Left lung (tissue), 10 donors: ENCODE results near the gene ALPK3. TPM values are rescaled to one million over a fixed set of nuclear protein-coding genes. Genes with fewer than 3 reads are reported as not detected.

ENCODE experiments used
- ATAC-seq: fragments of 200-7000 bp; cut with Tn5 transposase; one replicate; pipeline ENCODE4 v1.9.1; 2020; ENCODE audit warnings: moderate library complexity
- DNase-seq, 4 donors: peaks; one replicate each; pipeline ENCODE4 v3.0.0-alpha.2; 2013 to 2020
- H3K27ac ChIP-seq, 2 donors: fragments of 200-600 bp; sonication (generic) in 1 of 2; one replicate each; pipeline versions ENCODE4 v1.5.0 to v1.8.0; 2020 to 2021
- H3K27me3 ChIP-seq, 2 donors: fragments of 200-600 bp; sonication (generic) in 1 of 2; one replicate each; pipeline versions ENCODE4 v1.5.0 to v1.8.0; 2020 to 2021
- H3K36me3 ChIP-seq, 2 donors: fragments of 200-600 bp; sonication (generic) in 1 of 2; one replicate each; pipeline versions ENCODE4 v1.5.0 to v1.8.0; 2020 to 2021
- H3K4me1 ChIP-seq, 2 donors: fragments of 200-600 bp; one replicate each; pipeline ENCODE4 v1.8.0; 2021
- H3K4me3 ChIP-seq, 2 donors: fragments of 200-600 bp; sonication (generic) in 1 of 2; one replicate each; pipeline versions ENCODE4 v1.5.0 to v1.8.0; 2020 to 2021; ENCODE audit warnings: mild to moderate bottlenecking in 1 of 2
- H3K9me3 ChIP-seq, 2 donors: fragments of 200-600 bp; sonication (generic) in 1 of 2; one replicate each; pipeline versions ENCODE4 v1.5.0 to v1.8.0; 2020 to 2021
- CTCF ChIP-seq, 2 donors: fragments of 200-600 bp; sonication (generic) in 1 of 2; IDR thresholded peaks; one replicate each; pipeline versions ENCODE4 v1.5.0 to v1.8.0; 2021; ENCODE audit warnings: antibody characterized with exemption in 2 of 2
- intact Hi-C, 2 donors: fragments of 100-400 bp; cut with DNase I; formaldehyde crosslinking; loops; one replicate each; pipeline versions ENCODE4 v1.11.2 to v1.14.2; 2022
- polyA plus RNA-seq, 6 donors: library from polyadenylated mRNA; unstranded; fragments of 120-200 nt; gene quantifications; one replicate each; pipeline ENCODE4 v1.2.1, GENCODE V29; 2013; ENCODE audit not compliant: insufficient read length in 6 of 6
- total RNA-seq, 2 donors: library from RNA; stranded (reverse); fragmentation: NEBNext Ultra II Directional; extraction: Animal tissue kit (Norgen Biotek cat#: 25700); gene quantifications; one replicate each; pipeline ENCODE4 v1.2.1, GENCODE V29; 2021
- donor health status: DM: no; HTN: yes; CAD: no.
- donor health status: DM: no; HTN: no; CAD: no.

ALPK3 gene
- total and polyA plus RNA-seq, 8 donors = 6.9 to 23.4 (median 18.3) TPM

- peak; percentile 41 to 61 for TF ChIP-seq CTCF (IDR thresholded peaks at IDR 0.05)
- intact Hi-C loops = no loop called here
- H3K4me3 ChIP-seq = no peak overlapping the region
- H3K4me1 ChIP-seq = peaks cover 0 to 3% of the 10 kb centered on the region in 2 donors
- H3K9me3 ChIP-seq = no peaks in the 10 kb centered on the region
- peak; percentile 34 to 79 (median 68) for DNase-seq
- H3K36me3 ChIP-seq = no peaks in the 10 kb centered on the region
- no peak overlapping the region for H3K27ac ChIP-seq
- H3K27me3 ChIP-seq = no peaks in the 10 kb centered on the region
- ATAC-seq = peak; percentile 92
Observed at GRCh38 chr15:84878504-84878903, 61.3 kb downstream of the ALPK3 start.

GRCh38 chr15:84879088-84879780, 62.1 kb downstream of the ALPK3 start:
- Histone ChIP-seq H3K36me3 (no peaks in the 10 kb centered on the region), H3K9me3 (no peaks in the 10 kb centered on the region), H3K4me1 (no peaks in the 10 kb centered on the region), H3K4me3 (no peak overlapping the region), H3K27ac (no peak overlapping the region), H3K27me3 (no peaks in the 10 kb centered on the region)
- TF ChIP-seq CTCF (IDR thresholded peaks at IDR 0.05) = no peak
- intact Hi-C loops = no loop called here
- DNase-seq (no peak), ATAC-seq (no peak)

- DNase-seq = no peak
- no peaks in the 10 kb centered on the region for H3K4me1 ChIP-seq
- no peaks in the 10 kb centered on the region for H3K9me3 ChIP-seq
- no peak for TF ChIP-seq CTCF (IDR thresholded peaks at IDR 0.05)
- H3K4me3 ChIP-seq = no peak overlapping the region
- no peak for ATAC-seq
- no peaks in the 10 kb centered on the region for H3K27me3 ChIP-seq
- H3K36me3 ChIP-seq = no peaks in the 10 kb centered on the region
- no peak overlapping the region for H3K27ac ChIP-seq
- intact Hi-C loops = no loop called here
Observed at GRCh38 chr15:84880007-84880406, 62.9 kb downstream of the ALPK3 start.

- no peak for ATAC-seq
- no peak for DNase-seq
- no peaks in the 10 kb centered on the region for H3K36me3 ChIP-seq
- H3K4me1 ChIP-seq = no peaks in the 10 kb centered on the region
- TF ChIP-seq CTCF (IDR thresholded peaks at IDR 0.05) = no peak
- no peaks in the 10 kb centered on the region for H3K9me3 ChIP-seq
- H3K27ac ChIP-seq = no peak overlapping the region
- no peaks in the 10 kb centered on the region for H3K27me3 ChIP-seq
- H3K4me3 ChIP-seq = no peak overlapping the region
- intact Hi-C loops = no loop called here
Observed at GRCh38 chr15:84880822-84881519, 63.8 kb downstream of the ALPK3 start.

- H3K27me3 ChIP-seq = no peaks in the 10 kb centered on the region
- intact Hi-C loops = no loop called here
- DNase-seq = no peak
- no peaks in the 10 kb centered on the region for H3K9me3 ChIP-seq
- ATAC-seq = no peak
- no peak for TF ChIP-seq CTCF (IDR thresholded peaks at IDR 0.05)
- no peaks in the 10 kb centered on the region for H3K36me3 ChIP-seq
- H3K27ac ChIP-seq = no peak overlapping the region
- no peak overlapping the region for H3K4me3 ChIP-seq
- H3K4me1 ChIP-seq = no peaks in the 10 kb centered on the region
Observed at GRCh38 chr15:84881520-84881830, 64.3 kb downstream of the ALPK3 start.
